T-helper 2 cell treated with Interferon-gamma antibody and Interleukin-4, amounts not matched to agents 100 ng/mL and 5 ng/mL, for 36 hours (primary cell): ENCODE results near the gene GRID2IP. TPM values are rescaled to one million over a fixed set of nuclear protein-coding genes. Genes with fewer than 3 reads are reported as not detected.

Source experiments
- intact Hi-C: fragments of 100-400 bp; cut with micrococcal nuclease; formaldehyde crosslinking; loops from one replicate; pipeline ENCODE4 v1.15.1; 2023
- total RNA-seq: library from RNA; stranded (reverse); gene quantifications from 2 replicates; pipeline ENCODE4 v1.2.3, GENCODE V29; 2022

Gene GRID2IP
- total RNA-seq, 1 donor from 2014 or later = 0.07 TPM

GRCh38 chr7:6528401-6529130, 22.7 kb downstream of the GRID2IP start:
- intact Hi-C loops = no loop called here

DNA sequence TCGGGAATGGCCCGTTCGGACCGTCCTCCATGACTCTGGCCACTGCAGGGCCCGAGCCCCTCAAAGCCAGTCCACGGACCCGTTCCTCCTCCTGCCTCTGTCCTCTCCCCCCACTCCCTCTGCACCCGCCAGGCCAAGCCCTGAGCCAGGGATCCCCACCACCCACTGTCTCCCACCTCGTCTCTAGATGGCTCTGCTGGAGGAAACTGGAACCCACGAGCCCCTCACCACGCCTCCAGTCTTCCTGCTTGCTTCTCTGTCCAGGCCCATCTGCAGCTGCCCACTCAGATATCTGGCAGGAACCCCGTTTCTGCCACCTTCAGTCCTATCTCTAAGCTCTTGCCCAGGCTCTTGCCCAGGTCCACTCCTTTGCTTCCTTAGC, 24.3 kb downstream of the GRID2IP start:
- intact Hi-C loops = no loop called here

GRCh38 chr7:6520163-6520981, 30.9 kb downstream of the GRID2IP start:
- intact Hi-C loops = no loop called here

DNA sequence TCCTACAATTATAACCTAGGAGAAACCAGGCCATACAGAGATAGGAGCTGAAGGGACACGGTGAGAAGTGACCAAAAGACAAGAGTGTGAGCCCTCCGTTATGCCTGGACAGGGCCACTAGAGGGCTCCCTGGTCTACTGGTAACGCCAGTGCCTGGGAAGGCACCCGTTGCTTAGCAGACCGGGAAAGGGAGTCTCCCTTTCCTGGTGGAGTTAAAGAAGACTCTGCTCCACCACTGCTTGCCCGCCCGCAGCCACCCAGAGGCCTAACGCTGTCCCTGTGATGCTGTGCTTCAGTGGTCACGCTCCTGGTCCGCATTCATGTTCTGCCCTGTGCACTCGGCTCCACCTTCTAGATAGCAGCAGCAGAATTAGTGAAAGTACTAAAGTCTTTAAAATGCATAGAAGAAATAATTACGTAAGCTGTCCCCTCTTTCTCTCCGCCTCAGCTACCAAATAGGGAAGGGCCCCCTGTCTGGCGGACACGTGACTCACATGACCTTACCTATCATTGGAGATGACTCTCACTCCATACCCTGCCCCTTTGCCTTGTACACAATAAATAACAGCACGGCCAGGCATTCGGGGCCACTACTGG, 34.8 kb downstream of the GRID2IP start:
- intact Hi-C loops = loop anchor here (1.0 to 2.0 kb wide), 2 partner anchors 43 to 340 kb away; no protein-coding TSS in a partner anchor

GRCh38 chr7:6513541-6513940, 37.7 kb downstream of the GRID2IP start:
- intact Hi-C loops = no loop called here

GRCh38 chr7:6512892-6513291, 38.4 kb downstream of the GRID2IP start:
- intact Hi-C loops = no loop called here

DNA sequence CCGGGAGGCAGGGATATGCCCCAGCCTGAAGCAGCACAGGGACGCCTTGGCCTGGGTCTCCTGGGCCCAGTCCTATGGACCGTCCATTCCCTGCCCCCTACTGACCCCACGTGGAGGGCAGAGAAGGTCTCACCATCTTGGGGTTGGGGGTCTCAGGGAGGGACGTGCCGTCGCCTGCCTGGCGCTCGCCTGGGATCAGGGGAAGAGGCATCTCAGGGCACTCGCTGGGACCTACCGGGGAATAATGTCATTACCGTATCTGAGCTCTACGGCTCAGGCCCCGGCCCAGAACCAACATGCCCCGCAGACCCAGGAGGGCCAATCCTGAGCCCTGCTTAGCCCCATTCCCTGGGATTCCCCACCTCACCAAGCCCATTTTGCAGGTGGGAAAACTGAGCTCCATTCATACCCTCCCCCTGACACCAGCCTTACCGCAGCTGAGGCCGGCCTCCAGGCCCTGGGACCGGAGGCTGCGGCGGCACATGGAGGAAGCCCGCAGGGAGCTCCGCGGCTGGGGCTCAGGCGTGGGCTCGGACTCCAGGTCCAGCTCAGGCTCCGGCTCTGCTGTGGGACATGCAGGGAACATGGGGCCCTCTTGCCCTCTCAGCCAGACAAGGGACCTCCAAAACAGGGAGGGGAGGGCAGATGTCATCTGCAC, 40.7 kb downstream of the GRID2IP start:
- intact Hi-C loops = no loop called here

GRCh38 chr7:6508950-6509349, 42.3 kb downstream of the GRID2IP start:
- intact Hi-C loops = no loop called here

DNA sequence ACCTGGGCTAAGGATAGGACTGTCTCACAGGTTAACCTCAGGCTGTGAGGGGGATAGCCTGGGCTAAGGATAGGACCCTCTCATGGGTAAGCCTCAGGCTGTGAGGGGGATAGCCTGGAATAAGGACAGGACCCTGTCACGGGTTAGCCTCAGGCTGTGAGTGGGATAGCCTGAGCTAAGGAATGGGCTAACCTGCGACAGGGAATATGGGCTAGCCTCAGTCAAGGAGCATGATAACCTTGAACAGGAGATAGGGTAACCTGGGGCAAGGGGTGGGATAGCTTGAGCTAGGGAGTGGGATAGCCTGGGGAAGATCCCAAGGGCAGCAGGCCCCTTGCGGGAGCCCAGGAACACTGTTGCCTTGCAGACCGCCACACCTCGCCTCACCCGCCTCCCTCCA, 42.7 kb downstream of the GRID2IP start:
- intact Hi-C loops = no loop called here

DNA sequence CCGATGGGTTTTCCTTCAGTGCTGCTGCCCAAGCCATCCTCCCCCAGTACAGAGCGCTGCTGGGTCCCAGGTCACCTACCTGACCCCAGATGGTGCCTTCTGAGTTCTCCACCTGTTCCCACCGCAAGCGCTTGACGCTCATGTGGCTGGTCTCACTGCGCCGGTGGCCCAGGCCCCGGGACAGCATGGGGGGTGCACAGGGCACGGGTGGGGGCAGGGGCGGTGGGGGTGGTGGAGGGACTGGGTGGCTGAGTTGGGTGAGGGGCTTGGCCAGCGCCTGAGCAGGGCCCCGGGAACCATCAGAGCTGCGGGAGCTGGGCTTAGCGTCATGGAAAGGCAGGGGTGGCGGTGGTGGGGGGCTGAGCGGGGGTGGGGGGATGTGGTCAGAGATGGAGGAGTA, 43.4 kb downstream of the GRID2IP start:
- intact Hi-C loops = no loop called here

DNA sequence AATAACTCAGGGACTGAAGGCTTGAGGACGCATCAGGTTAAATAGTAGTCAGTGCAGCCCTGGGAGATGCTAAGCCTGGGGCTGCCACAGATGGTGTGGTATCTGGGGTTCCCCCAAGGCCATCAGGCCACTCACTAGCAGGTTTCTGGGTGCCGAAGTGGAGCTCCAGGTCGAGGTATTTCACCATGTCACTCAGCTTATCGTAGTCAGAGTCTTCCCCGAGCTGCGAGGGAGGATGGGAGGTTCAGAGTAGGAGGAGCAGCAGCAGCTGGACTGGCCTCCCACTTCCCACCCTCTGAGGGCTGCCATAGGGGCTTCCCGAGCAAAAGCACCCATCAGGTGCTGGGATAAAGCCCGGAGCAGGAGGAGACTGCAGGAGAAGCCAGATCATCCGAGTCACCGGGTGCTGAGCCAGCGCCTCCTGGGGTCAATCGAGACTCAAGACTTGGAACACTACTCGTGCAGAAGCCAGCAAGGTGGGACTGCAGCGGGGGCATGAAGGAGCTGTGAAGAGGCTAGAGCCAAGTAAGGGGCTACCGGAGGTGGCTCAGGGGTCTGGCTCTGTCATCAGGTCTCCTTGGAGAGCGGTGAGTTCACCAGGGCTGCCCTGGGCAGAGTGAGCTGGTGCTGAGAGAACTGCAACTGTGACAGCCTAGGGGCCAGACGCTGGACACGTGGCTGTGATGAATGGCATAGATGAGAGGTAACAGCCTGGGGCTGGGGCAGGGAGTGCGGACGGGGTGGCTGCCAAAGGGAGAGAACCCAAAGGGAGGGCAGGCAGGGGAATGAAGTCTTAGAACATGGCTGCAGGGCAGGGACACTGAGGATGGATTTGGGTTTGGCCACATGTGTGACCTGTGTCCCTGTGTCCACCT, 45.3 kb downstream of the GRID2IP start:
- intact Hi-C loops = no loop called here

GRCh38 chr7:6504996-6505395, 46.3 kb downstream of the GRID2IP start:
- intact Hi-C loops = no loop called here

GRCh38 chr7:6502886-6503285, 48.4 kb downstream of the GRID2IP start:
- intact Hi-C loops = no loop called here

GRCh38 chr7:6501586-6502564, 49.4 kb downstream of the GRID2IP start:
- intact Hi-C loops = no loop called here

GRCh38 chr7:6500691-6501090, 50.6 kb downstream of the GRID2IP start:
- intact Hi-C loops = no loop called here

DNA sequence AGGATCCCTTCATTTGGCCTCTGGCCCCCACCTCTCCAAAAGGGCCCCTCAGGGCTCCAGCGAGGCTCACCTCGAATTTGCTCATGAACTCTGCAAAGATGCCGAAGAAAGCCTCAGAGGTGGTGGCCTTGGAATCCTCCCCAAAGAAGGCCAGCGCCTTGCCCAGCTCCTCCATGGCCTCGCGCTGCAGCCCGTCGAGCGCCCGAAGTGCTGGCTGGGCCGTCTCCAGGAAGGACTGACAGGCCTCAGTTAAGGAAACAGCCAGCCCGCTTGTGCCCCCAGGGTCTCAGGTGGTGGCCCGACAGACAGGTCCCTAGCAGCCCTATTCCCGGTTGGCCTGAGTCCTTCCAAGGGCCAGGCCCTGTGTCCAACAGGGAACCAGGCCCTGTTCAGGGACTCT, 53.3 kb downstream of the GRID2IP start:
- intact Hi-C loops = no loop called here

DNA sequence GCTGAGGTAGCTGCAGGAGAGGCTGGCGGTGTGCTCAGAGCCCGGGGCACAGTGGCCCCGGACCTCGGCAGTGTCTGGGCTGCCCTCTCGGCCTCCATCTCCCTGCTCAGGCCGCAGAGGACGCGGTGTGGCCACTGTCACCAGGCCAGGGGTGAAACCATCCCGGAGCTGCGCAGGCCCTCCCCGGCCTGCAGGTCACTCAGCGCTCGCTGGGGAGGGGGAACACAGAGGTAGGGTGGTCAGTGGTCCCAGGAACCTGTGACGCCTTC, 53.7 kb downstream of the GRID2IP start:
- intact Hi-C loops = no loop called here

DNA sequence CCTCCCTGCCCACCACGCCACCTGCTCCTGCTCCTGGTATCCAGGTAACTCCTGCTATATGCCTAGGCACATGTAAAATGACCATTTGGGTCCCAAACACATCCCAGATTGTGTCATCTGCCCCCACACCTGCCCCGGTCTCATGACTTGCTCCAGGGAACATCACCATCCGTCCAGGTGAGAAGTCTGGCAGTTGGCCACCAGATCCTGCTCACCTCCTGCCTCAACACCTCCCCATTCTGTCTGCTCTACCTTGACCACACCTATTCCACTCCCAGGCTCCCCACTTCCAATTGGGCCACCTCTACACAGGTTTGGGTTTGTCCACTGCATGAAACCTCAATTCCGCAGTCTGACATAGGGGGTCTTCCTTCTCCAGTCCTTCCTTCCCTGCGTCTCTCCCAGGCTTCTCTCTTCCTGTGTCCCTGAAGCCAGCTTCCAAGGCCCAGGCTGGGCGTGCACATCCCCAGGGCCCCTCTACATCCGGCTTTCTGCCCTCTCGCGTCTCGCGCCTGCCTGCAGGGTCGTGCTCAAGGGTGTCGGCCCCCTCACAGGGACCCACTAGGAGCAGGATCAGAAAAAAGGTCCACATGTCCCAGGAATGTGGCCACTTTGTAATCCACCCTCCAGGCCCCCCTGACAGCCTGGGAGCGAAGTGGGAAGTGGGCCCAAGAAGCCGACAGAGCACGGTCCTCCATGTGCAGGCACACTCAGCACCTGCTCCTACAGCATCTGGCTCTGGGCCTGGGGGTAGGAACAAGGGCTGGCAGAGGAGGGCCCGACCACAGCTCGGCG, 54.2 kb downstream of the GRID2IP start:
- intact Hi-C loops = no loop called here
